GM21737 (cell line): ENCODE data around the gene GLE1.

Experiments
- ATAC-seq: cut with Tn5 transposase; IDR thresholded peaks from one replicate; pipeline ENCODE4 v1.9.1; 2021; ENCODE audit warnings: mild to moderate bottlenecking, moderate library complexity; ENCODE audit not compliant: unreplicated experiment

GLE1 gene

DNA sequence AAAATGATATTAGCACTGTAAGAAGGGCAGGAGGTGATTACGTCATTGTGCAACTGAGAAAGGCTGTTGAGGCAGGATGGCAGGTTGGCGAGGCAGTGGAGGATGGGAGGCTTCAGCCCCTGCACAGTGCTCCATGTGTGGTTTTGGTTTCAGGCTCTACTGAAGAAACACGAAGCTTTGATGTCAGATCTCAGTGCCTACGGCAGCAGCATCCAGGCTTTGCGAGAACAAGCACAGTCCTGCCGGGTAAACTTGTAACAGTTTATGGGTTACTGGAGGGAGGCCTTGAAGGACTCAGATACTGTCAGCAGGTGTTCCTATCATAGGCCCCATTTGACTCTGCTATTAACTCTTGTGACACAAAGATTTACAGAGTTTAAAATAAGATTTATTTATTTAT, 82.9 kb downstream of the GLE1 start:
- ATAC-seq, result no peak

DNA sequence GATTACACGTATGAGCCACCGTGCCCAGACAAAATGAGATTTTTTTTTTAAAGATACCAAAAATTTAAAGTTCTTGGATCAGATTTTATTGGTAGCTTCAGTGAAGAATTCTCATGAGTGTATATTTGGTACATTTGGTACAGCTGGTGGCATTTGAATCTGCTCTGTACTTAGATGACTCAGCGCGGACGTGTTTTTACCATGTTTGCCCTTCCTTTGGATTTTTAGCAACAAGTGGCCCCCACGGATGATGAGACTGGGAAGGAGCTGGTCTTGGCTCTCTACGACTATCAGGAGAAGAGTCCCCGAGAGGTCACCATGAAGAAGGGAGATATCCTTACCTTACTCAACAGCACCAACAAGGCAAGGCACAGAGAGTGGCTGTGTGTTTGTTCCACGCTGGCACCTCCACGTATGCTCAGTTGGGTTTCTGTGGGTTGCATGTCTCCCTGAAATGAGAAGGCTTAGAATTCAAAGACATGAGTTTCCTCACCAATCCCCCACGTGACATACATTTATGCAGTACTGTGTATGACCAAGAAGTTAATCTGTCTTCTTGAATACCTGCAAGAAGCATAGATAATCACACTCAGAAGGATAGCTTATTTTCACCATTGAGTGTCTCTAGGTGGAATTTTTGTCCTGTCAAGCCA, 84.2 kb downstream of the GLE1 start:
- no peak for ATAC-seq
